Epithelial cell of proximal tubule (primary cell): ENCODE measurements around the gene FARP1. TPM values are rescaled to one million over a fixed set of nuclear protein-coding genes. Genes with fewer than 3 reads are reported as not detected.

Source experiments
- DNase-seq: peaks from one replicate; pipeline ENCODE4 v3.0.0-alpha.2; 2011; ENCODE audit warnings: low read depth
- H3K4me3 ChIP-seq: 2 replicates; pipeline ENCODE4 v1.5.1; 2011; ENCODE audit warnings: low read depth, mild to moderate bottlenecking, low read length
- total RNA-seq: library from RNA; depleted of rRNA; stranded (reverse); fragments of >200 nt; gene quantifications from 2 replicates; pipeline ENCODE4 v1.2.3, GENCODE V29; 2015
- TF ChIP-seq, protein P1 (sequence below): conservative IDR thresholded peaks from 2 replicates; pipeline ENCODE4 v1.5.1; 2012; ENCODE audit warnings: low read depth, mild to moderate bottlenecking, low read length

The FARP1 gene
- total RNA-seq, 1 donor from 2014 or later = 97.0 TPM

DNA sequence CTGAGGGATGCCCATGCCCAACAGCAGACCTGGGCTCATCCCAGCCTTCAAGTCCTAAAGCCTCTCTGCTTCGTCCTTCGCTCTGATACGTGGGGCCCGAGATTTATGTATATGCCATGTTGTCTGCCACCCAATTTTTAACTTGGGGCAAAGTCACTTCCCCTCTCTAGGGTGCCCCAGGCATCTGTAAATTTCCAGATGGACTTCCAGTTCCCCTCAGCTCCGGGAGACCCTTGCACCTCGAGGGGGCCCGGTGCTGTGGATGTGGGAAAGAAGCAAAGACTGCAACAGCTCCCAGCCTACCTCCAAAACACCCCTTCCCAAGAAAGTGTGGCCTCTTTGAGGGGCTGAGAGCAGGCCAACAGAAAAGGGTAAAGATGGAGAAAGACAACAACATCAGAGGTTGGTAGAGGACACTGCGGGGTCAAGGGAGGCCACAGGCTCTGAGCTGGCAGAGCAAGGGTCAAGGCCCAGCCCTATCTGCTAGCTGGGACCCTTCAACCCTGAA is 336.7 kb downstream of the FARP1 start:
- no peak for DNase-seq
- TF ChIP-seq, protein P1, sequence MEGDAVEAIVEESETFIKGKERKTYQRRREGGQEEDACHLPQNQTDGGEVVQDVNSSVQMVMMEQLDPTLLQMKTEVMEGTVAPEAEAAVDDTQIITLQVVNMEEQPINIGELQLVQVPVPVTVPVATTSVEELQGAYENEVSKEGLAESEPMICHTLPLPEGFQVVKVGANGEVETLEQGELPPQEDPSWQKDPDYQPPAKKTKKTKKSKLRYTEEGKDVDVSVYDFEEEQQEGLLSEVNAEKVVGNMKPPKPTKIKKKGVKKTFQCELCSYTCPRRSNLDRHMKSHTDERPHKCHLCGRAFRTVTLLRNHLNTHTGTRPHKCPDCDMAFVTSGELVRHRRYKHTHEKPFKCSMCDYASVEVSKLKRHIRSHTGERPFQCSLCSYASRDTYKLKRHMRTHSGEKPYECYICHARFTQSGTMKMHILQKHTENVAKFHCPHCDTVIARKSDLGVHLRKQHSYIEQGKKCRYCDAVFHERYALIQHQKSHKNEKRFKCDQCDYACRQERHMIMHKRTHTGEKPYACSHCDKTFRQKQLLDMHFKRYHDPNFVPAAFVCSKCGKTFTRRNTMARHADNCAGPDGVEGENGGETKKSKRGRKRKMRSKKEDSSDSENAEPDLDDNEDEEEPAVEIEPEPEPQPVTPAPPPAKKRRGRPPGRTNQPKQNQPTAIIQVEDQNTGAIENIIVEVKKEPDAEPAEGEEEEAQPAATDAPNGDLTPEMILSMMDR = no peak
- no peak overlapping the region for H3K4me3 ChIP-seq

DNA sequence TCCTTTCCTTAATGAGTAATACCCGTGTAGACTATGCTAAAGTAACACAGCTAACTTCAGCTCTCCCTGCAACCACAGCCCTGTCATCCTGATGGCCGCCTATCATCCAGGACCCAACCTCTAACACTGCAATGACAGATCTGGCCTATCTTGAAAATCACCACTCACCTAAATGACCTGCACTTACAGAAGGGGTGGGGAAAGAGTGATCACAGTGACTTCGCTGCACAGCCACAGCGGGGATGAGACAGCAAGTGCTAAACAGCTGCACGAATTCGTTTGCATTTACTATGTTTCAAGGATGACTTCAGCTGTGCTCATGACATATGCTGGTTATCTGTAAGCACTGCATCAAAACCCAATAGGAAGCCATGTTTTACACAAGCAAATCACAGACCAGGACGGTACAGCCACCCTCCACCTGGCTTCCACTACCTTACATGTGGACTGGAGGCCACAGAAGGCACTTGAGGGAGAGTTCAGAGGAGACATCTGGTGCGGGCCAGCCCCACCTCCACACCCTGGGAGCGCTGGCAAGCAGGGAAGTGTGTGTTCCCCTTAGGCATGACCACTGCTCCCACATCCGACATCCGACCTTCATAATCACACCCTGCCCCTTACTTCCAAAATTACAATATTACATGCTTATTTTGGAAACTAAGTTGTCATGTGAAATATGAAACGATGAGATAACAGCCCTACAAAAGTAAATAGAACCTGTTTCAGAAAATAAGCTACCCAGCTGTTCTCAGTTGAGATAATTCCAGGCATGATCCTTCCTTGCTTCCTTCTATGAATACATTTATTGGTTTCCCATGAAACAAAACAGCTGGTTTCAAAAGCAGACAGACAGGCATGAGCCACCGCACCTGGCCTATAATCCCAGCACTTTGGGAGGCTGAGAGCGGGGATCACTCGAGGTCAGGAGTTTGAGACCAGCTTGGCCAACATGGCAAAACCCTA is 338.3 kb downstream of the FARP1 start:
- DNase-seq = no peak

DNA sequence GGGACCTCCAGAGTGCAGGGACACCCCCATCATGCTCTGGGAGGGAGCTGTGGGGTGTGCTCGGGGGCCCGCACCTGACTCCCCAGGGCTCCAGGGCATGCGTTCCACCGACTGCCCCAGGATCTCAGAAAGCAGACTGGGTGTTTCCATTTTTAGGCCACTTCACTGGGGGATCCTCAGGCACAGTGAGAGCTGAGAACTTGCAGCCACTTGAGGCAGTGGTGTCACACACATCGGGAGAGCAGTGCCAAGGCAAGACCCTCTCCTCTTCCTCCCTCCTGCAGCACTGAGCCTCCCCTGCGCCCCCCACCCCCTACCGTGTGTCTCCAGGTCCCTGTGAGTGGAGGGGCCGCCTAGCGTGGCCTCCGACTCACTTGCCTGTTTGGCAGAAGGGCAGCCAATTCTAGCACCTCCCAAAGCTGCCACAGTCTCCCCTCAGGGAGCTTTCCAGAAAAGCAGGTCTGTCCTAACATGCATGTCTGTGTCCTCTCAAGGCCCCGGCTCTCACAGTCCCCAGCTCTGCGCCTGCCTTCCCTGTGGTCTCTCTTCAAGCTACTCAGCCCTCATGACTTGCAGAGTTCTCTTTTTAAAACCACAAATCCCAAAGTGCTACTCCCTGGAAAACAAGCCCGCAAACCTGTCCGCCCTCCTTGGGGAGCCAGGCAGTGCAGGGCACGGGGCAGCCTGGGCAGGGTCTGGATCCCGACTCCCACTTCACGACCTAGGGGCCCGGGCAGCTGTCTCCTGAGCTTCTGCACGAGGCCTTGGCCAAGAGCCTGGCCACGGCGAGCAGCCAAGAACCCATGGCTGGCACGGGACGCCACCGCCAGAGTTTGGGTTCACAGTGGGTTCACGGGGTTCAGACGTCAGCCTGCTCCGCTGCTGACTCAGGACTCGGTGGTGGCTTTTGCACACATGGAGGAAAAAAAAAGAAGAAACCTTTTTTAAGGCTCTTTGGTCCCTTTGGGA is 339.9 kb downstream of the FARP1 start:
- DNase-seq = no peak
- TF ChIP-seq, protein P1 = peak; percentile 53
- H3K4me3 ChIP-seq = no peak overlapping the region

More for the DNA sequence above, 338.3 kb downstream of the FARP1 start:
- TF ChIP-seq, protein P1 = no peak
- no peak overlapping the region for H3K4me3 ChIP-seq

DNA sequence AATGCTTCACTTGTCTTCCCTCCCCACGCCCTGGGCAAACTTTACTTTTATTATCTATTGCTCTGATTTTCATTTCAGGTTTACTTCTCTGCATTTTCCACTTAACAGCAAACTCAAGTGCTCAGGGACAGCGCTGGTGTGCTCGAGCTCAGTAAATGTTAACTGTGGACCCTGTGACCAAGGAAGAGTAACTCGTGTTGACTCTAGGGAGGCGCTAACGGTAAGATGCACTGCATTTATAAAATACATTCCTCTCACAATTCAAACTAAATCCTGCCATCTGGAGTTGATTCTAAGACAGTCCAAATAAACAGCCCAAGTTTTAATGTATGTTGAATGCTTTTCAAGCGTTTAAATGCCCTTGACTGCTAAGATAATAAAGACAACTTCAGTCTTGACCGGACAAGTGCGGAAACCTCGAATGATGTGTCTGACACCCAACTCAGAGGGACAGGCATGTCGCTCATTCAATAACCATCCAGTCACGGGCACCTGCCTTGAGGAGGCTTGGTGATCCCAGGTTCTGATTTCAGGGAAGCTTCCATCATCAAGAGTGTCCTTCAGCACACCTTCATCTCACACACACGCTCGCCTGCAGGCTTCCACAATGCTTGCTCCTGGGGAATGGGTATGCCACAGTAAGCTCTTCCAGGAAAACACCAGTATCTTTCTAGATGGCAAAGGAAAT is 340.9 kb downstream of the FARP1 start:
- H3K4me3 ChIP-seq = peak overlapping the region; percentile 27
- no peak for DNase-seq
- TF ChIP-seq, protein P1 = no peak

DNA sequence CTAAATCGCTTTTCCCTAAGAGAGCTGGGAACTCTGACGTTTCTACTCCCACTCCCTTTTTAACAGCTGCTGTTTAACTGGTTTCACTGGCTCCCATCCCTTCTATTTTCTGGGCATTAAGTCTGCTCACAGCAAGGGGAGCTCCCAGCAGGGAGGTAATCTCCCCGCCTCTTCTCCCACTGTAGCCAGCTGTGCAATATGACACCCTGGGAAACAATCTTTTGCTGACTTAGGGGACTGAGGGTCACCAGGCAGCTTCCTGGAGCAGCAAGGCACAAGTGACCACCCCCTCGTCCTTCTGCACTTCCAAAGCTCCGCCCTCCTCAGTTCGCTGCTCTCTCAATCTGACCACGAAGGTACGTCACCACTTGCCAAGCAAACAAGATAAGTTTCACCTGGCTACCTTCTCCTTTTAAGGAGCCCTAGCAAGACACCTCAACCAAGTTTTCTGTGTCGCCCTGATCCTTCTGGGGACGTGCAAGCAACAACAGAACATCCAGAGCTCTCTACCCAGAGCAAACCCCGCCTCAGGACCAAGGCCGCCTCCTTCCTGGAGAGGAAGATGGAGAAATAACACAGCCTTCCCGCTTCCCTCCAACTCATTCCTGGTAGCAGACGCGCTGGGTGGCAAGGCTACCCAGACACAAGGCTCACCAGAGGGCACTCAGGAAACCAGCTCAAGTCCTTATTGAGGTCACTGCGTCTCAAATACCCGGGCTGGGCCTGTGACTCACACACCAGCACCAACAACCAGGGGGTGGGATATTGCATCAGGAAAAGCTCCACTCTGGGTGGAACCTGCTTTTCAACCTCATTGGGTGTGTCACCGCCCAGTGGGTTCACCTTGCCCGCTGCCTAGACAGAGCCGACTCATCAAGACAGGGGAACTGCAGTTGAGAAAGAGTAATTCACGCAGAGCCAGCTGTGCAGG is 341.7 kb downstream of the FARP1 start:
- peak overlapping the region; percentile 27 for H3K4me3 ChIP-seq
- TF ChIP-seq, protein P1 = peak; percentile 29
- peak; percentile 92 for DNase-seq
